Tibial nerve (tissue), 3 donors: ENCODE measurements around the gene NME7.

Source experiments
- POLR2A ChIP-seq, 2 donors: fragments of 450-650 bp; IDR thresholded peaks; one replicate each; pipeline ENCODE4 v1.6.1; 2017; ENCODE audit warnings: antibody characterized with exemption in 2 of 2, mild to moderate bottlenecking in 2 of 2, moderate library complexity in 2 of 2
- TF ChIP-seq, protein P1 (sequence below), 5 experiments: fragments of 200-600 bp in 3 of 5; fragments of 450-650 bp in 2 of 5; sonication (generic) in 3 of 5; IDR thresholded peaks; one replicate each; pipeline ENCODE4 v1.5.1; 2016 to 2019; ENCODE audit warnings: antibody characterized with exemption in 5 of 5, mild to moderate bottlenecking in 3 of 5, moderate library complexity in 2 of 5

GRCh38 chr1:169305356-169305755, 62.2 kb downstream of the NME7 start:
- TF ChIP-seq, protein P1, sequence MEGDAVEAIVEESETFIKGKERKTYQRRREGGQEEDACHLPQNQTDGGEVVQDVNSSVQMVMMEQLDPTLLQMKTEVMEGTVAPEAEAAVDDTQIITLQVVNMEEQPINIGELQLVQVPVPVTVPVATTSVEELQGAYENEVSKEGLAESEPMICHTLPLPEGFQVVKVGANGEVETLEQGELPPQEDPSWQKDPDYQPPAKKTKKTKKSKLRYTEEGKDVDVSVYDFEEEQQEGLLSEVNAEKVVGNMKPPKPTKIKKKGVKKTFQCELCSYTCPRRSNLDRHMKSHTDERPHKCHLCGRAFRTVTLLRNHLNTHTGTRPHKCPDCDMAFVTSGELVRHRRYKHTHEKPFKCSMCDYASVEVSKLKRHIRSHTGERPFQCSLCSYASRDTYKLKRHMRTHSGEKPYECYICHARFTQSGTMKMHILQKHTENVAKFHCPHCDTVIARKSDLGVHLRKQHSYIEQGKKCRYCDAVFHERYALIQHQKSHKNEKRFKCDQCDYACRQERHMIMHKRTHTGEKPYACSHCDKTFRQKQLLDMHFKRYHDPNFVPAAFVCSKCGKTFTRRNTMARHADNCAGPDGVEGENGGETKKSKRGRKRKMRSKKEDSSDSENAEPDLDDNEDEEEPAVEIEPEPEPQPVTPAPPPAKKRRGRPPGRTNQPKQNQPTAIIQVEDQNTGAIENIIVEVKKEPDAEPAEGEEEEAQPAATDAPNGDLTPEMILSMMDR (IDR thresholded peaks at IDR 0.05): no peak
- no peak for TF ChIP-seq POLR2A (IDR thresholded peaks at IDR 0.05)
